GM19193 (cell line): ENCODE measurements around the gene MYZAP.
A peak's percentile ranks its signal among the peaks of the same experiment; 100 is the strongest.

Experiments used
- POLR2A ChIP-seq: IDR thresholded peaks from 4 replicates; pipeline ENCODE4 v1.6.1; 2011; ENCODE audit not compliant: insufficient read depth, insufficient read length; ENCODE audit errors: extremely low read depth

MYZAP gene

DNA sequence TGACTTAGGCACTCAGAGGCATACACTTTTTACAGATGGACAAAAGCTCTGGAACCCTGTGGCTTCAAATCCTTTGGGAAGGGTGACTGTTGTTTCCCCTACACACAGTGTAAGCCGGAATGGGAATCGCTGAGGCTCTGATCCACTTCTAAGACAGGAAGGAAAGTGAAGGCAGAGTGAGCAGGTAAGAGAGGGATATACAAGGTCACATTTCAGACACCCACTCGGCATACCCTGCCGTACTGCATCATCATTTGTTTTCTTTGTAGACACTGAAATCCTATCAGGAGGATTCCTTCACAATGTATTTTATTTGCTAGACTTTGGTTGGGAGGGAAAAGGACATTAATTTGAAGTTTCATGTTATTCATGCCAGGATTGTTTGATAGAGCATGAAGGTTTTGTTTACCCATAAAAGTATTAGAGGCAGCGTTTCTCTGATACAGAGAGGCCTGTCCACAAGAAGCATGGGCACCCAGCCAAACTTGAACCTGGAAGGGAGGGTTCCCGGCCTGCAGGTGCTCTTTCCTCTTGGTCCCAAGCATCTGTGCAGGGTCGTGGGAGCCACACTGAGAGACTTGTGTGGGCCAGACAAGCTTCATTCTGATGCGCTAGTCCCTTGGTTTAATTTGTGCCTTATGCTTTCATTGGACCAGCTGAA is 92.9 kb downstream of the MYZAP start:
- TF ChIP-seq POLR2A = no peak

DNA sequence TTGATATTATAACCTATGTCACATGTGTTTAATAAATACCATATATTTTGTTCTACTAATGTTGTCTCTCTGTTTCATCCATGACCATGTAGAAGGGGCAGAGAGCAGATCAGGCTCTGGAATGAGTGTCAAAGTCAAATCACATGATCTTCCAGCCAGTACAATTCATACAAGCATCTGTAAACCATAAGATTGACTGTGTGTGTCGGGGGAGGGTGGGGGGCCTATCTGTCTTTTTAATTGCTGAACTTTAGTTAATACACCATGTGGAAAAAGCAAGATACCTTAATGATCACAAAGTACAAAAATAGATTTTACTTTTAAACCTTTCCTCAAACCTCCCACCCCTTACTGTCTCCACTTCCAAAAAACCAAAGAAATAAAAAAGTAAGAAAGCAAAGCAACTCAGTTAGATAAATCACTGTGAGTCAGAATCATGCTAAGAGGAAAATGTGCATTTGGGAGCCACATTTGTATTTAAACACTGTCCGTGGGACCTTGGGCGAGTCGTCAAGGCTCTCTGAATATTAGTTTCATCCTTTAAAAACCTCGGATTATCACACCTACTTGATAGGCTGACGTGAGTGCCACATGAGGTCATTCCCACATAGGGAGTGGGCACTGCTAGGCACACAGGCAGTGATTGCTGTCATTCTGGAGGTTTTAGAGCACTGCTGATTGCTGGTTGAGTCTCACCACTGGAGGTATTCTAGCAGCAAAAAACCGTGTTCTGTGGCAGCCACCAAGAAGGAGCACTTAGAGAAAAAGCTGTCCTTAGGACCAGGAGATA is 93.8 kb downstream of the MYZAP start:
- no peak for TF ChIP-seq POLR2A

DNA sequence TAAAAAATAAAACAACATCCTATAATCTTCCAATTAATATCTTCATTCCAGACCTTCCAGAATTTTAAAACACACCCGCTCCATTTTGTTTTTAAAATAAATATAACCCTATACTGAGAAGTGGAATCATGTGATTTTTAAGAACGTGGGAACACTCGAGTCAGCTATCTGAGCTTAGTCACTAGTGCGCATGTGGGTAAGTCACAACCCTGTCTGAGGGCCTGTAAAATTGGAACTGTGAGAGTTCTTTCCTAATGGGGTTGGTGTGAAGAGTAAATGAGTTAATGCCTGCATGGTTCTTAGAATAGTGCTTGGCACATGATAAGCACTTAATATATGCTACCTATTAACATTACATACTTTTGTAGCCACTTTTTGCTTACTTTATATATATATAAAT is 95.0 kb downstream of the MYZAP start:
- no peak for TF ChIP-seq POLR2A

DNA sequence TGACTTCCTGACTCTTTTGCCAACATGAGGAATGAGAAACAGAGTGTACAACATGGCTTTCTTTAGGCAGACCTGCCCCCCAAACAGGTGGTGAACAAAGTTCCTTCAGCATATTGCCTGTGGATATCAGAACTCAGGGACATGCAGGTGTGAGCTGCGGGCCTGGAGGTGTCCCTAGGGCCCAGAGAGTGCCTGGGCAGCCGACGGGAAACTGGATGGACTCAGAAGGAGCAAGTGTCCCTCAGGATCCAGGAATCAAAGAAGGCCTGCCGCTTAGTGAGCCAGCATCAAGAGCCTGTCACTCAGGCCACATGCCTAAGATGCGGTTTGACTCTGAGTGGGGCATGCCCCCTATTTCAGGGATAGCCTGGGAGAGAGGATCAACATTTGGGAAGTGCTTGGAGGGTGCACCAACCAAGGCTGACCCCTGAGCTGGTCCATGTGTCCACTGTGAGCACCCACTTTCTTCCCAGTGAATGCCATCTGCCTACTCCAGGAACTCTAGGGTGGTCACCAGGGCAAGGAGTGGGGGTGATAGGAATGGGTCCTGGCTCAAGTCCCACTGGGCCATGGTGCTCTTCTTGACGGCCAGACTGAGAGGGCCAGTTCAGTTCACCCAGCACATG is 98.8 kb downstream of the MYZAP start:
- TF ChIP-seq POLR2A = no peak

DNA sequence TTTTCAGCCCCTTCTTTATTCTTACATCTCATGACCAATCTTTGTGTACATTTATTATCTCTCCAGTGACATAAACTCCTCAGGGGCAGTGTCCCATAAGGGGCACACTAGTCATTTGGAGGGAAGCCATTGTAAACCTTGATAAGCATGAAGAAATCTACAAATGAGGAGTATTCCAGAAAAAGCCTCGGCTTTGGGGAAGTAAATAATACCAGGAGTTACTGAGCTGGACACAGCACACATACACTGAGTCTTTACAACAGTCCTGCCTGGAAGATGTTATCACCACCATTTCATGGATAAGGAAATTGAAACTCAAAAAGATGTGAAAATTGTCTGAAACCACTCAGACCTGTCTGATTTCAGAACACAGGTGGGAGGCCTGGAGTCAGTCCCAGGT is 99.4 kb downstream of the MYZAP start:
- no peak for TF ChIP-seq POLR2A

DNA sequence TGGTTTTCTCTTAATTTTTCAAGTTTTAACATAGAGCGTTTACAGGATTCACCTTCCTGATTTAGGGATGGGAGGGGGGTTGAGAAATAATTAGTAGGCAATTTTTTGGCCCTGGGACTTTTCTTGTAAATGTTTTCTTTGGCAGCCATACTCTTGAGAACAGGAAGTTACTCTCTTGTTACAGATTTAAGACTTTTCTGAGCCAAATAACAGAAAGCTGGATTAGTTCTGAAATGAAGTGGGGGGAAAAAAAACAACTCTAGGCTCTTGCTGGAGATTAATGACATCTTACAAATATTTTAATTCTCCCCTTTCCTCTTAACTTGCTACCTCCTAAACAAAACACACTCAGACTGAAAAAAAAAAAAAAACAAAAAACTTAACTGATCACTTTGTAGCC is 101.0 kb downstream of the MYZAP start:
- no peak for TF ChIP-seq POLR2A

DNA sequence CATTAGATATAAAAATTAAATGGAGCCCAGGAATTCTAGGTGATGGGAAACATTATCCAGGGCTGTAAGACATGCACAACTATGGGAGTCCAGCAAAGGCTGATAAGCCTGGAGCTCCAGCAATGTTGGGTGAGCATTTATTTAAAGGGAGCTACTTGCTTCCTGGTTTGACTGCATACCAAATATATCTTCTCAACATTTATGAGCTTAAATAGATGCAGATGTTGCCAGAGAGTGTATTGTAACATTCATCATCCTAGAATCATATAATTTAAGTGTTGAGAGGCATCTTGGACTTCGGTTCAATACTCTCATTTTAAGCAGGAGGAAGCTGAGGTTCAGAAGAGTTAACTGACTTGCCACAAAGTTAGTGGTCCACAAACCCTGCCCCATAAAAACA is 102.6 kb downstream of the MYZAP start:
- TF ChIP-seq POLR2A = no peak

DNA sequence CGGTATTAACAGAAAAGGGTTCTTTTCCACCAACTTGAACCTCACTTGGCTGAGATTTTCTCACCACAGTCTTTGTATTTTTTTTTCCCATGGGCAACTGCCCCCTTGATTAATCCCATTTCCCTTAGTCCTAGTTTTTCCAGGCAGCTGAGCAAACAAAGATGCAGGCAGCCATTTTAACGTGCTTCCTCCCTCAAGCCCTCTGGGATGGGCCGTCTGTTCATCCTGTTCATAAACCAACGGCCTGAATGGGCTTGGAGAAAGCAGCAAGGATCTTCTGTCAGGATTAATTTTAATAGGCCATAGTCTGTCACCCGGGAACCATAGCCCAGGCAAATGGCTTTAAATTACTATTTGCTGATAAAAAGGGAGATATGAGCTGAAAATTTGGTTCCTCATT is 104.4 kb downstream of the MYZAP start:
- TF ChIP-seq POLR2A = no peak

DNA sequence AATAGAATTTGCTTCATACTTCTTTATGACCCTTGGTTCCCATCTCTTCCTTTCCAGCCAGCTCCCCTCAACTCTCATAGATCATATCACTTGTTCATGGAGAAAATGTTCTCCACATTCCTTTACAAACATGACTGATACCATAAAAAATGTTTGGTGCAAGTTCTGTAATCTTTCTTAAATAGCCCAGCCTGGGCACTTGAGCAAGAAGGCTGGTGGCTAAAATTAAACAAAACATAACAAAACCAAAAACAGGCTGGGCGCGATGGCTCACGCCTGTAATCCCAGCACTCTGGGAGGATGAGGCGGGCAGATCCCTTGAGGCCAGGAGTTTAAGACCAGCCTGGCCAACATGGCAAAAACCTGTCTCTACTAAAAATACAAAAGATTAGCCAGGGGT is 105.9 kb downstream of the MYZAP start:
- TF ChIP-seq POLR2A = no peak

DNA sequence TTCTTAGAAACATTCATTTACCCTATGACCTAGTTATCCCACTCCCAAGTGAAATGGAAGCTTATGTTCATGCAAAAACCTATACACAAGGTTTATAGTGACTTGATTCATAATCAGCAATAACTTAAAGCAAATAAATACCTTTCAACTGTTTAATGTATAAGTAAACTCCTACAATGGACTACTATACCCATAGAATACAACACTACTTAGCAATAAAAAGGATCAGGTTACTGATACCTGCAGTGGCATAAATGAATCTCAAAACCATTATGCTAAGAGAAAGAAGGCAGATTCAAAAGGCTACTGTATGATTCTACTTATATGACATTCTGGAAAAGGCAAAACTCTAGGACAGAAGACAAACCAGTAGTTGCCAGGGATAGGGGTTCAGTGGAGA is 106.5 kb downstream of the MYZAP start:
- TF ChIP-seq POLR2A = no peak

DNA sequence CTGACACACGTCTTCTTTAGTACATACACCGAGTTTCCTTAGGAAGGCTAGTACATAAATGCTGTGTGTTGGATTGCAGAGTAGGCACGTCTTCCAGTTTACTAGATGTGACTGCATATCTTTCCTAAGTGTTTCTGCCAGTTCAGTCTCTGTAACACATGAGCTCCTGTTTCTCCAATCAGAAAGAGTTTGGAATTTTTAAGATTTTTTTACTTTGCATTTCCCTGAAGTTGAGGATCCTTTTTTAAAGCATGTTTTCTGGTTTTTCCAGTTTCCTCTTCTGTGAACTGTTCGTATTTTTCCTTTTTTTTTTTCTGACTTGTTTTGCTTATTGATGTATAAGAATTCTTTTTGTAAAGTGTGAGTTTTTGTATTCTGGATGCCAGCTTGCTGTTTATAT is 107.3 kb downstream of the MYZAP start:
- TF ChIP-seq POLR2A = no peak

DNA sequence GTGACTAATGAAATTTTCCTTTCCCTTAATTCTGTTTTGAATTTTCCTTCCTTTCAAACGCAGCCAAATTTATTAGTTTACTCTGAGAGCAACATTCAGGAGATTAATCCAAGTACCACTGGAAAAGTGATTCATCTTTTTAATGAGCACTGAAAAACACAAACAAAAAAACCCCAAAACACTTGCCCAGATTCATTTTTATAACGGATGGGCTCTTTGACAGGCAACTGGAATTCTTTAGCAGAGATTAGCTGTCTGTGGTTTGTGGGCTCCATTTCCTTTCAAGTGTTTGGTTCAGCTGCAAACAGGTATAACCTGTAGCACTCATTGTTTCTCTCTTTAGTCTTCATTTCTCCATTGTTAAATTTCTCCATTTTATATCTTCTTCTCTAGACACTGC is 111.7 kb downstream of the MYZAP start:
- TF ChIP-seq POLR2A = no peak

DNA sequence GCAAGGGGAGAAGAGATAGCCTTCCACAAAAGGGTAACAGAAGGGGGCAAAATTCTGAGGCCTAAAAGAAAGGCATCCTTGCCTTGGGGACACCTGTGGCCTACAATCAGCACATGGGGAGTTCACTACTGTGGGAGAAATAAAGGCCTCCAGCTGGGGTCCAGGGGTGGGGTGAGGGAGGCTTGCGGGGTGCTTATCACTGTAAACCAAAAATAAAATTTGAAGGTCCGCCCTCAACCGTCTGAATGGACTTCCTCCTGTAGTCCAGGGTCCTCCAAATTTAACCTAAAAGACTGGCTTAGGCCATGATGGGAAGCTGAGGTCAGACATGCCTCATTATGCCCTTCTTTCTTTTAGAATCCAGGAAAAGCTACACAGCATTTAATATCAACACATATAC is 112.7 kb downstream of the MYZAP start:
- no peak for TF ChIP-seq POLR2A

DNA sequence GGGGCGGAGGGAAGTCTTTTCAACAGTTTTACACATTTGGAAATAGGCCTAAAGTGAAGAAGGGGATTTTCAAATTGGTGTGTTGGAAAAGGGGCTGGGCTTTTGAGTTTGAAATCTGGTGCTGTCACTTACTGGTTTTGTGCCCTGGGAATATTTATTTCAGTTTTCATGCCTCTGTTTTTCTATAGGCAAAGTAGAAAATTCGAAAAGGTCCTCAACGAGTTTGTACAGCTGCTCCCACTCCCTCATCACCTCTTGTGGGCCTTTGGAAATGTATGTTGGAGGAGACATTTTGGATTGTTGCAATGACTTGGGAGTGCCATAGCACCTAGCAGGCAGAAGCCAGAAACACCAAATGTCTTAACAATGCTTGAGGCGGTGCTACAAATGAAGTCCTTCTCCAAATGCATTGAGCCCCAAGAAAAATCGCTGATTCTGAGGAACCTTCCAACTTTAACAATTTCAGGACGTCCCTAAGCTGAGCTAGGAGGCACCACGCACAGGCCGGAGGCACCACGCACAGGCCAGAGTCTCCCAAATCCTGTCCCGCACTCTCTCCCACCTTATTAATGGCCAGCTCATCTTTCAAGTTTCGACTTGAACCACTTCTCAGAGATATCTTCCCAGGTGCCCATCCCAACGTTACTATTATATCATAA is 114.2 kb downstream of the MYZAP start:
- no peak for TF ChIP-seq POLR2A

DNA sequence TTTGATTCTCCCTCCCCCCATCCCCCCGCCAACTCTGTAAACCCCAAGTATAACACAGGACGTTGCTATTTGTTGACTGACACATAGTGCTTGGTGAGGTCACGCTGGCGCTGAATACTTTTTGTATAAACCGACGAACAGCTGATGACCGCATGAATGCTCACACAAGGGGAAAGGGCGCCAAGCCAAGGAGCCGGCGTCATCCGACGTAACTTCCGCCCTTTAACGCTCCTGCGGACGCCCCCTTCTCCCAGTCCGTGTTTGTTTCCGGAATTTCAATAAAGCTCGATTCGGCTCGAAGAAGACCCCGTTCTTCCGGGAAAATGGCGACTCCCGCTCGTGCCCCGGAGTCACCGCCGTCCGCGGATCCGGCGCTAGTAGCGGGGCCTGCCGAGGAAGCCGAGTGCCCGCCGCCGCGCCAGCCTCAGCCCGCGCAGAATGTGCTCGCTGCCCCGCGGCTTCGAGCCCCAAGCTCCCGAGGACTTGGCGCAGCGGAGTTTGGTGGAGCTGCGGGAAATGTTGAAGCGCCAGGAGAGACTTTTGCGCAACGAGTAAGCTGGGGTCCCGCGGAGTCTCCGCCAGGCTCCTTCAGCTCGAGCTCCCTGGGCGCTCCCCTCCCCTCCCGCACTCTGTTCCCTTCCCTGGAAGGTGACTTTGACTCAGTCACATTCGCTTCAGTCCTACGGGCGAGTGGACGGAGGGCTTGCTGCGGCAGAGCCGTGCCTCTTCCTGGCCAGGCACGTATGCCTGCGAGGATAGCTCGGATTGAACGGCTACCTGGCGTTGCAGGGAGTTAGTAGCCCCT is 114.9 kb downstream of the MYZAP start, which contains the start of gene POLR2M:
POLR2M (plus strand) TSS at position 310 of the 805 bp plus-strand sequence; CDS start at position 439, 129 bp downstream.
- peak; percentile 88 for TF ChIP-seq POLR2A
